Measurements from ENCODE around the gene PAPPA2. TPM values are rescaled to one million over a fixed set of nuclear protein-coding genes. Genes with fewer than 3 reads are reported as not detected.

Gene PAPPA2
- total RNA-seq, 4 donors from 2014 or later, result 0.07 to 0.97 (median 0.14) TPM

GRCh38 chr1:176545034-176545639 lies 82.2 kb downstream of the PAPPA2 start:
- no peak overlapping the region for H3K4me3 ChIP-seq (ENCODE audit: low read depth, poor library complexity, severe bottlenecking)
- no peak for DNase-seq (ENCODE audit: low spot score in 2 of 2)
- TF ChIP-seq POLR2A (IDR thresholded peaks at IDR 0.05), result no peak
- TF ChIP-seq CTCF (IDR thresholded peaks at IDR 0.05), result no peak
- 92 to 95% methylated on average over 4 of the region's 4 CpGs for WGBS, 2 donors
- intact Hi-C loops (cut with DNase I; ENCODE audit: low total_unique reads), result no loop called here

GRCh38 chr1:176546825-176547224 lies 83.8 kb downstream of the PAPPA2 start:
- H3K4me3 ChIP-seq (ENCODE audit: low read depth, poor library complexity, severe bottlenecking), result no peak overlapping the region
- no peak for DNase-seq (ENCODE audit: low spot score in 2 of 2)
- intact Hi-C loops (cut with DNase I; ENCODE audit: low total_unique reads), result no loop called here
- TF ChIP-seq POLR2A (IDR thresholded peaks at IDR 0.05) (no peak), CTCF (IDR thresholded peaks at IDR 0.05) (no peak)
- WGBS, 2 donors, result 70 to 71% methylated on average over 1 of the region's 1 CpG

- no peak for DNase-seq (ENCODE audit: low spot score in 2 of 2)
- 43 to 52% methylated on average over 6 of the region's 6 CpGs for WGBS, 2 donors
- intact Hi-C loops (cut with DNase I; ENCODE audit: low total_unique reads), result no loop called here
- TF ChIP-seq CTCF (IDR thresholded peaks at IDR 0.05) (no peak), POLR2A (IDR thresholded peaks at IDR 0.05) (no peak)
- H3K4me3 ChIP-seq (ENCODE audit: low read depth, poor library complexity, severe bottlenecking), result no peak overlapping the region
Observed at GRCh38 chr1:176551146-176551545, 88.2 kb downstream of the PAPPA2 start.

GRCh38 chr1:176552217-176552991 lies 89.4 kb downstream of the PAPPA2 start:
- 26 to 31% methylated on average over 10 of the region's 10 CpGs for WGBS, 2 donors
- intact Hi-C loops (cut with DNase I; ENCODE audit: low total_unique reads), result no loop called here
- no peak for TF ChIP-seq POLR2A (IDR thresholded peaks at IDR 0.05)
- TF ChIP-seq CTCF (IDR thresholded peaks at IDR 0.05), result no peak
- DNase-seq (ENCODE audit: low spot score in 2 of 2), result no peak
- no peak overlapping the region for H3K4me3 ChIP-seq (ENCODE audit: low read depth, poor library complexity, severe bottlenecking)

GRCh38 chr1:176552999-176553398 lies 90.0 kb downstream of the PAPPA2 start:
- no peak overlapping the region for H3K4me3 ChIP-seq (ENCODE audit: low read depth, poor library complexity, severe bottlenecking)
- 10 to 19% methylated on average over 7 of the region's 7 CpGs for WGBS, 2 donors
- TF ChIP-seq CTCF (IDR thresholded peaks at IDR 0.05), result no peak
- intact Hi-C loops (cut with DNase I; ENCODE audit: low total_unique reads), result no loop called here
- DNase-seq (ENCODE audit: low spot score in 2 of 2), result no peak

Data from lower leg skin (tissue), 4 donors.